Stimulated activated CD4-positive, alpha-beta T cell treated with anti-CD3 and anti-CD28 coated beads, Interleukin-15, amount 100 ng/mL, for 1 hour (primary cell): ENCODE measurements around the gene FARP1.

Experiments used
- DNase-seq, 2 donors: peaks; one replicate each; pipeline ENCODE4 v3.0.0-alpha.2; 2020; ENCODE audit warnings: low read depth in 1 of 2, low spot score in 1 of 2

Gene FARP1, protein sequence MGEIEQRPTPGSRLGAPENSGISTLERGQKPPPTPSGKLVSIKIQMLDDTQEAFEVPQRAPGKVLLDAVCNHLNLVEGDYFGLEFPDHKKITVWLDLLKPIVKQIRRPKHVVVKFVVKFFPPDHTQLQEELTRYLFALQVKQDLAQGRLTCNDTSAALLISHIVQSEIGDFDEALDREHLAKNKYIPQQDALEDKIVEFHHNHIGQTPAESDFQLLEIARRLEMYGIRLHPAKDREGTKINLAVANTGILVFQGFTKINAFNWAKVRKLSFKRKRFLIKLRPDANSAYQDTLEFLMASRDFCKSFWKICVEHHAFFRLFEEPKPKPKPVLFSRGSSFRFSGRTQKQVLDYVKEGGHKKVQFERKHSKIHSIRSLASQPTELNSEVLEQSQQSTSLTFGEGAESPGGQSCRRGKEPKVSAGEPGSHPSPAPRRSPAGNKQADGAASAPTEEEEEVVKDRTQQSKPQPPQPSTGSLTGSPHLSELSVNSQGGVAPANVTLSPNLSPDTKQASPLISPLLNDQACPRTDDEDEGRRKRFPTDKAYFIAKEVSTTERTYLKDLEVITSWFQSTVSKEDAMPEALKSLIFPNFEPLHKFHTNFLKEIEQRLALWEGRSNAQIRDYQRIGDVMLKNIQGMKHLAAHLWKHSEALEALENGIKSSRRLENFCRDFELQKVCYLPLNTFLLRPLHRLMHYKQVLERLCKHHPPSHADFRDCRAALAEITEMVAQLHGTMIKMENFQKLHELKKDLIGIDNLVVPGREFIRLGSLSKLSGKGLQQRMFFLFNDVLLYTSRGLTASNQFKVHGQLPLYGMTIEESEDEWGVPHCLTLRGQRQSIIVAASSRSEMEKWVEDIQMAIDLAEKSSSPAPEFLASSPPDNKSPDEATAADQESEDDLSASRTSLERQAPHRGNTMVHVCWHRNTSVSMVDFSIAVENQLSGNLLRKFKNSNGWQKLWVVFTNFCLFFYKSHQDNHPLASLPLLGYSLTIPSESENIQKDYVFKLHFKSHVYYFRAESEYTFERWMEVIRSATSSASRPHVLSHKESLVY

GRCh38 chr13:98142380-98143156 lies at the start of gene FARP1:
Gene FARP1 (plus strand): TSS chr13:98143094. CDS start chr13:98213243, 70,149 bp downstream.
- DNase-seq: peak in 1 of 2 donors; percentile 10

DNA sequence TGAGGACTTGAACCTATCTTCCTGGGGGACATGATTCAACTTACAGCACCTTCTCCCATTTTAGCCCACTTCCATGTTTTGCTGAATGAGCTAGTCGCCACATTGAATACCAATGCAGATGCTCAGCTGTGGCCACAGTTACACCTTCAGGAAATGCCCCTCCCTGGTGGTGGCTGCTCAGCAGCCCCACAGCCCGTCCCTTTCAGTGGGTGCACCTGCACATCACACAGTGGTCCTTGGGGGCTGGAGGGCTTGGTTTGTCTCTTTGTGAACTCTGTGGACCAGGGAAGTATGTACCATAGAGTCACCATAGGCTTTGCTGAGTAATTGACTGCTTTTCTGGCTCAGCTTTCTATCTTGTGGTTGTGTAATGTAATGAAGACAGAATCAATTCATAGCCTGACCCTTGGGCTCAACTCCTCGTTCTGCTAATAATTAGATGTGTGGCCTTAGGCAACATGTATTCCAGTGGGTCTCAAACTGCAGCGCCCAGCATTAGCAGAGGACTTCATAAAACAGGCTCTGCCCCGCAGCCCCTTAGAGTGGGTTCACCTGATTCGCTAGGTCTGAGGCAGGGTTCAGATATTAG lies 48.1 kb upstream of the FARP1 start:
- no peak for DNase-seq

DNA sequence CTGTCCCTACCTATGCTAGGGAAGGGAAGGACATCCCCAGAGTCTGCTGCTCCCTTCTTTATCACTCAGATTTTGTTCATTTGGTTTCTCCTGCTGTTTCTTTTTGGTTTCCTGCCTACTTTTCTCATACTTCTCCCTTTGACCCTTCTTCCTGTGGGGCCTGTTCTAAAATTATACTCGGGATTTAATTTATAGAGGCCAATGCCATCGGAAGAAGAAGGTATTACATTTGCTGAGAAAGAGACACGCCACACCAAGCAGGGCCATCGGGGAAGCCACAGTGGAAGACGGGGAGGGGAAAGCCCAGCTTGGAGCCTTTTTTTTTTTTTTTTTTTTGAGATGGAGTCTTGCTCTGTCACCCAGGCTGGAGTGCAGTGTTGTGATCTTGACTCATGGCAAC lies 46.8 kb upstream of the FARP1 start:
- no peak for DNase-seq

DNA sequence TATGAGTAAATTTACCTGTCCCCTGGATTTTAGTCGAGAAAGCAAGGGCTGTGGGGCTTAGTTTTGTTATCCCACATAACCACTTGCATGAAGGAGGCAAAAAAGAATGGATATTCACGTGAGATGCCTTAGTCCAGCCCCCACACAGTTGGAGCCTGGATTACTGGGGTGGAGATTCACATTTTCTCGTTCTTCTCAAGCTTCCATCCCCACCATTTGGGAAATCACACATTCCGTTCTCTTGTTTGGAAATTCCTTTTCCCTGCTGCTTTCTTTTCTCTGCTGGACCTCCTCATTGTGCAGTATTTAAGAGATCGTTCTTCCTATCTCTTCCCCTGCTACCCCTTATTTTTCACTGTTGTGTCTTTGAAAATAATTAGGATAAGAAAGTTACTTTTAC lies 45.1 kb upstream of the FARP1 start:
- DNase-seq: no peak

GRCh38 chr13:98098516-98098915 lies 44.4 kb upstream of the FARP1 start:
- DNase-seq: no peak

DNA sequence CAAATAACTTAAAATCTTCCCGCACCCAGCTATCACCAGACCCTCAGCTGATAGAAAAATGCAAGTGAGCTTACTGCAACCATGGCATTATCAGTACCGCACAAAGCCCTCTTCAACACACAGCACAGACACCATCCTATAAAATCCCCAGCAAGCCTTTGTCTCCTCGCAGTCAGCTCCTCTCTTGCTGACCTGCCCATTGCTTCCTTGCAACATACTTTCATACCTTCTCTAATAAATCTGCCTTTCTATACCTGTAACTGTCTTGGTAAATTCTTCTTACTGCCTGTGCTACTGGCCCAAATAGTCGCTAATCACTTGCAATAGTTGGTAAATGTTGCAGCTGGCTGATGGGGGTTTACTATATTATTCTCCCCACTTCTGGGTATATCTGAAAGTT lies 43.3 kb upstream of the FARP1 start:
- DNase-seq: no peak

GRCh38 chr13:98100481-98100880 lies 42.4 kb upstream of the FARP1 start:
- DNase-seq: no peak

- no peak for DNase-seq
Observed at GRCh38 chr13:98103531-98103930, 39.4 kb upstream of the FARP1 start.

DNA sequence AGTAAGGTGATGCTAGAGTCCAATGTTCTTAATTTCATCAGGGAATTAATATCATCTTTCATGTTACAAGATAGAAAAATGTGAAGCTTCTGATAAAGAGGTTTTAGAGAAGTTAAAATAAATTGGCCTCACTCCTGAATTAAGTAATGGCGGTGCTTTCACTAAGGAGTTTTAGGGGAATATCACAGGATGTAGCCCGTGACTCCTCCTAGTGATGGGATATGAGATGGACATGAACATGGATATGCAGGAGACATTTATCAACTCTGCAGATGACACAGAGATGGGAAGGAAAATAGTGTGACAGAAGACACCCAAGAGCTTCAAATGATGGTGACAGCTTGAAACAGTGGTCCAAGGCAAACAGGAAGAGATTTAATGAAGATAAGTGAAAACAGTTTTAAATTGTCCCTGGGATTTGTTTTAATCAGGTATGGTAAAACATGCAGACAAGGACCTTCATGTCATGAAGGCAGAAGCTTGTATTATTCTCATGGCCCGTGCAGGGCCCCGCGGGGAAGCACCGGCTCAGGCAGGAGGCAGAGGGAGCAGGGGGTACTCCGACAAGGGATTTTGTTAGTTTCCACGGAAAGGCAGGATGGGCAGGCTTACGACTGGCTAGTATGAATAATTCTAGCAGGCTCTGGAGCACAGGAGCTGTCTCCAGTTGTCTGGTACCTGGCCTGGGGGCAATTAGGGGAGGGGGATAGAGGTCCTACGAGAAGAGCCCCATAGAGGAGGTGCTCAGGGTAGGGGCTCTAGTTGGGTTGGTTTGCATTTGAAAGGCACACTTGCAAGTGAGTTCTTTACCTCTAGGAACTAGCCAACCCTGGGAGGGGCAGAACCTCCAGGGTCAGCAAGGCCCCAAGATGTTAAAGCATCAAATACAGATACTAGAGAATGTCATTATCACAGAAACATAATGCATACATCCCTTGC lies 38.7 kb upstream of the FARP1 start:
- DNase-seq: no peak

DNA sequence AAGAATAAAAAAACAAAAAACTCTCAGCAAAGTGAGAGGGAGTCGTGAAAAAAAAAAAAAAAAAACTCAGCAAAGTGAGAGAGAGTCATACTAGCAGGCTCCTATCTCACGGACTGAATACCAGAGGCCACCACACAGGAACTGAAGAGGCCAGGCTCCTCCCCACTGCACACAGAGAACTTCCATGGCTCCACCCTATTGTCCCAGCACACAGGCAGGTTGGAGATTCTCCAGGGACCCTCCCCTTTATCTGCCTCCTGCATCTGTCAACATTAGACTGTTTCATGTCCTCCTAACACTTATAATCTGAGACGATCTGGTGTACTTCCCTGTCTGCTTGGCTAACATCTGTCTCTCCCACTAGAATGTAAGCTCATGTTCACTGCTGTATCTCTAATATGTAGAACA lies 37.0 kb upstream of the FARP1 start:
- no peak for DNase-seq

GRCh38 chr13:98108341-98108740 lies 34.6 kb upstream of the FARP1 start:
- no peak for DNase-seq

- no peak for DNase-seq
Observed at GRCh38 chr13:98109226-98109853, 33.6 kb upstream of the FARP1 start.

DNA sequence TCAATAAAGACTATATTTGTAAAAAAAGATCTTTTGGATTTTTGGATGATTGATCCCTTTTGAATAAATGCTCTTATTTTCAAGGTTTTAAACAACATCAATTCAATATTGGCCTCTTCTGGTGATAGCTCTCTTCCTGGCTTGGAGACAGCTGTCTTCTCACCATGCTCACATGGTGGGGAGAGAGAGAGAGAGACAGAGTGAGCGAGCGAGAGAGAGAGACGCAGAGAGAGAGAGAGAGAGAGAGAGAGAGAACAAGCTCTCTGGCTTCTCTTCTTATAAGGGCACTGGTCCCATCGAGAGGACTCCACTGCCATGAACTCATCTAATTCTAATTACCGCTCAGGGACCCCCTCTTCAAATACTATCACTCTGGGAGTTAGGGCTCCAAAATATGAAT lies 32.1 kb upstream of the FARP1 start:
- no peak for DNase-seq

DNA sequence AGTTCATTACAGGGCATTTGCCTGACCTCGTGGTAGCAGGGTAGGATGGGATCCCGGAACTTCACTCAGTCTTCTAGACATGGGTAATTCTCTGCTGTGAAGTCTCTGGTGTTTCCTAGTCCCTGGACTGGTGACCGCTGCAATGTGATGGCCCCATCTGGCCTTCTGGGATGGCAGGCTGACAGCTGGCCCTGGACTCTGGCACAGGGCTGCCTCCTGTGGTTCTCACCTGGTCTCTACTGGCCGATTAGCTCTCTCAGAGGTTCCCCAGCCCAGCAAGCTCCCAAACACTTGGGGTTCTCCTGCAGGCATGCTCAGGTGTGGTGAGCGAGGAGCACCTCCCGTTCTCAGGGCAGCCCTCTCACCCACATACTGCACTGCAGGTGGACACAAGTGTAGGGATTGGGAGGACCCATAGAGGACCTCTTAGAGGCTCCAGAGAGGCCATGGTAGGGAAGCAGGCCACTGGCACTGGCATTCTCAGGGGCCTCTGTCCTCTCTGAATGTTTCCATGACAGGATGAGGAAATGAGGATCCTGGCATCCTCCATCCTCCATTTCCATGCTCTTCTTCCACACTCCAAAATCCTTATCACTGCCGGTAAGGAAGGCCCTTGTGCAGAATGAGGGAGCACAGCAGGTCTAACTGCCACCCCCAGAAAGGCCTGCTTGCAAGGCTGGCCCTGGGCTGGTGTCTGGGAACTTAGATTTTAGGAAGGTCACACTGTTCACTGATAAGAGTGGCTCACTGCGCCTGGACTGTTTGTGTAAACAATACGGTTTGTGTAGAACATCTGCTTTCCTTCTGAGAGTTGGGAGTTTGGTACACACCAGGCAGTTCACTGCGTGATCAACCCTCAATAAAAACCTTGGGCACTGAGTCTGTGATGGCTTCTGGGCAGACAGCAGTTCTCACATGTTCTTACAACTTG lies 31.5 kb upstream of the FARP1 start:
- no peak for DNase-seq

DNA sequence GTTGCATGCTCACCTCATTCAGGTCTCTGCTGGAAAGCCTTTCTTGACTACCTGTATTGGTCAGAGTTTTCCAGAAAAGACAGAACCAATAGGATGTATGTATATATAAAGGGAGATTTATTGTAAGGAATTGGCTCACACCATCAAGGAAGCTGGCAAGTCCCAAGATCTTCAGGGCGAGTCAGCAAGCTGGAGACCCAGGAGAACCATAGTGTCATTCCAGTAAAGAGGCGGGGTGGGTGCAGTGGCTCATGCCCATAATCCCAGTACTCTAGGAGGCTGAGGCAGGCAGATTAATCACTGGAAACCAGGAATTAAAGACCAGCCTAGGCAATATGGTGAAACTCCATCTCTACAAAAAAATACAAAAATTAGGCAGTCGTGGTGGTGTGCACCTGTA lies 30.4 kb upstream of the FARP1 start:
- DNase-seq: no peak

GRCh38 chr13:98118865-98119264 lies 24.0 kb upstream of the FARP1 start:
- no peak for DNase-seq

DNA sequence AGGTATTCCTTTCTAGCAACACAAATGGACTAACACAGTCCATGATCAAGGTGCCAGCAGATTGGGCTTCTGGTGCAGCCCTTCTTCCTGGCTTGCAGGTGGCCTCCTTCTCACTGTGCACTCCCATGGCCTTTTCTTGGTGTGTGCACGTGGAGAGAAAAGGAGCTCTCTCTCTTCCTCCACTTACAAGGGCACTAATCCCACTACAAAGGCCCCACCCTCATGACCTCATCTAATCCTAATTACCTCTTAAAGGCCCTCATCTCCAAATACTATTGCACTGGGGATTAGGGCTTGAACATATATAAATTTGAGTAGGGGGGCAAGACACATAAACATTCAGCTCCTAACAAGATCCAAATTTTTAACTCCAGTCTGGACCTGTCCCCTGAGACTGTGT lies 19.7 kb upstream of the FARP1 start:
- DNase-seq: no peak

GRCh38 chr13:98129059-98129746 lies 13.7 kb upstream of the FARP1 start:
- DNase-seq: no peak
